Chondrocyte (in vitro differentiated cells): ENCODE measurements around the gene C2. TPM values are rescaled to one million over a fixed set of nuclear protein-coding genes. Genes with fewer than 3 reads are reported as not detected.

Experiments
- DNase-seq: peaks from one replicate; pipeline ENCODE4 v3.0.0; 2021; ENCODE audit warnings: mixed read lengths, low spot score
- H3K27ac Mint-ChIP-seq: one replicate; pipeline ENCODE4 v1.8.0; 2021; ENCODE audit warnings: mild to moderate bottlenecking, moderate library complexity, mixed read lengths; ENCODE audit not compliant: unreplicated experiment
- H3K27me3 Mint-ChIP-seq: 2 replicates; pipeline ENCODE4 v1.8.0; 2021; ENCODE audit warnings: low read depth, mixed read lengths
- H3K36me3 Mint-ChIP-seq: 2 replicates; pipeline ENCODE4 v1.8.0; 2021; ENCODE audit warnings: low read depth, mixed read lengths
- H3K4me1 Mint-ChIP-seq: 2 replicates; pipeline ENCODE4 v1.8.0; 2021; ENCODE audit warnings: low read depth, mild to moderate bottlenecking, mixed read lengths
- H3K4me3 Mint-ChIP-seq: one replicate; pipeline ENCODE4 v1.8.0; 2021; ENCODE audit warnings: mild to moderate bottlenecking, moderate library complexity, mixed read lengths; ENCODE audit not compliant: unreplicated experiment
- H3K9me3 Mint-ChIP-seq: 2 replicates; pipeline ENCODE4 v1.8.0; 2021; ENCODE audit warnings: low read depth, mixed read lengths
- CTCF ChIP-seq: fragments of 200-600 bp; sonication (generic); IDR thresholded peaks from 2 replicates; pipeline ENCODE4 v1.5.0; 2021; ENCODE audit warnings: antibody characterized with exemption, mild to moderate bottlenecking, moderate library complexity
- total RNA-seq: library from RNA; stranded (reverse); gene quantifications from 3 replicates; pipeline ENCODE4 v1.2.1, GENCODE V29; 2021

The C2 gene
- total RNA-seq, 1 donor from 2014 or later: 0.52 TPM

GRCh38 chr6:31899882-31900722 lies 27.4 kb upstream of the C2 start:
- H3K4me3 Mint-ChIP-seq: no peak overlapping the region
- H3K27me3 Mint-ChIP-seq: no peaks in the 10 kb centered on the region
- H3K36me3 Mint-ChIP-seq: no peaks in the 10 kb centered on the region
- no peak overlapping the region for H3K27ac Mint-ChIP-seq
- peaks cover 34% of the 10 kb centered on the region for H3K4me1 Mint-ChIP-seq
- TF ChIP-seq CTCF: no peak
- no peaks in the 10 kb centered on the region for H3K9me3 Mint-ChIP-seq
- DNase-seq: no peak

GRCh38 chr6:31900917-31901414 lies 26.6 kb upstream of the C2 start:
- peak overlapping the region; percentile 73 for H3K4me3 Mint-ChIP-seq
- no peak for TF ChIP-seq CTCF
- peak; percentile 86 for DNase-seq
- H3K27me3 Mint-ChIP-seq: no peaks in the 10 kb centered on the region
- no peaks in the 10 kb centered on the region for H3K9me3 Mint-ChIP-seq
- no peaks in the 10 kb centered on the region for H3K36me3 Mint-ChIP-seq
- H3K4me1 Mint-ChIP-seq: peaks cover 31% of the 10 kb centered on the region
- peak overlapping the region; percentile 32 for H3K27ac Mint-ChIP-seq

GRCh38 chr6:31901415-31901952 lies 26.0 kb upstream of the C2 start:
- no peaks in the 10 kb centered on the region for H3K27me3 Mint-ChIP-seq
- peak overlapping the region; percentile 32 for H3K27ac Mint-ChIP-seq
- peaks cover 28% of the 10 kb centered on the region for H3K4me1 Mint-ChIP-seq
- no peaks in the 10 kb centered on the region for H3K9me3 Mint-ChIP-seq
- H3K36me3 Mint-ChIP-seq: no peaks in the 10 kb centered on the region
- no peak for TF ChIP-seq CTCF
- peak overlapping the region; percentile 73 for H3K4me3 Mint-ChIP-seq
- DNase-seq: peak; percentile 81

- Mint-ChIP-seq H3K27me3 (no peaks in the 10 kb centered on the region), H3K27ac (peak within 1 kb of the TSS; percentile 86), H3K4me1 (peaks cover 26% of the 10 kb centered on the region), H3K9me3 (no peaks in the 10 kb centered on the region), H3K4me3 (peak within 1 kb of the TSS; percentile 73), H3K36me3 (no peaks in the 10 kb centered on the region)
- DNase-seq: no peak
- TF ChIP-seq CTCF: no peak
Observed at GRCh38 chr6:31901953-31902643, 25.4 kb upstream of the C2 start, which contains the start of gene ZBTB12. Gene ZBTB12 (minus strand): TSS chr6:31902086. CDS start chr6:31901305, 781 bp downstream.

- Mint-ChIP-seq H3K36me3 (no peaks in the 10 kb centered on the region), H3K27ac (no peak overlapping the region), H3K27me3 (no peaks in the 10 kb centered on the region), H3K4me3 (no peak overlapping the region), H3K9me3 (no peaks in the 10 kb centered on the region), H3K4me1 (peaks cover 23% of the 10 kb centered on the region)
- DNase-seq: no peak
- no peak for TF ChIP-seq CTCF
Observed at GRCh38 chr6:31903957-31904356, 23.6 kb upstream of the C2 start.
